SHP77 treated with DMSO at 0.1 percent for 48 hours (cell line): ENCODE data around the gene CCDC88C.

Experiments used
- DNase-seq: peaks from one replicate; lab custom pipeline; 2025; lab: John Stamatoyannopoulos, UW

CCDC88C gene

GRCh38 chr14:91366749-91367148 lies 50.9 kb downstream of the CCDC88C start:
- no peak for DNase-seq

- no peak for DNase-seq
These were observed 52.1 kb downstream of the CCDC88C start for GRCh38 chr14:91365552-91365951.

GRCh38 chr14:91364524-91365270 lies 52.9 kb downstream of the CCDC88C start:
- DNase-seq = no peak

GRCh38 chr14:91363776-91364523 lies 53.7 kb downstream of the CCDC88C start:
- no peak for DNase-seq

- DNase-seq = no peak
These were observed 56.3 kb downstream of the CCDC88C start for GRCh38 chr14:91361233-91361811.

GRCh38 chr14:91360490-91361232 lies 57.0 kb downstream of the CCDC88C start:
- no peak for DNase-seq

- no peak for DNase-seq
These were observed 58.9 kb downstream of the CCDC88C start for GRCh38 chr14:91358654-91359220.

GRCh38 chr14:91358025-91358319 lies 59.6 kb downstream of the CCDC88C start:
- no peak for DNase-seq

- no peak for DNase-seq
These were observed 60.2 kb downstream of the CCDC88C start for GRCh38 chr14:91357272-91358024.

- no peak for DNase-seq
These were observed 61.3 kb downstream of the CCDC88C start for GRCh38 chr14:91356181-91356763.

- peak; percentile 88 for DNase-seq
These were observed 62.5 kb downstream of the CCDC88C start for GRCh38 chr14:91354979-91355685.

GRCh38 chr14:91354221-91354916 lies 63.3 kb downstream of the CCDC88C start:
- no peak for DNase-seq

GRCh38 chr14:91352728-91353692 lies 64.6 kb downstream of the CCDC88C start:
- DNase-seq = no peak

GRCh38 chr14:91352053-91352452 lies 65.6 kb downstream of the CCDC88C start:
- DNase-seq = no peak

- DNase-seq = no peak
These were observed 66.1 kb downstream of the CCDC88C start for GRCh38 chr14:91351512-91351862.

GRCh38 chr14:91350813-91351511 lies 66.7 kb downstream of the CCDC88C start:
- DNase-seq = no peak

- no peak for DNase-seq
These were observed 67.2 kb downstream of the CCDC88C start for GRCh38 chr14:91350483-91350812.

GRCh38 chr14:91349481-91350074 lies 68.0 kb downstream of the CCDC88C start:
- DNase-seq = no peak
